ENCODE results near the gene PER3.

- TF ChIP-seq, protein P1, sequence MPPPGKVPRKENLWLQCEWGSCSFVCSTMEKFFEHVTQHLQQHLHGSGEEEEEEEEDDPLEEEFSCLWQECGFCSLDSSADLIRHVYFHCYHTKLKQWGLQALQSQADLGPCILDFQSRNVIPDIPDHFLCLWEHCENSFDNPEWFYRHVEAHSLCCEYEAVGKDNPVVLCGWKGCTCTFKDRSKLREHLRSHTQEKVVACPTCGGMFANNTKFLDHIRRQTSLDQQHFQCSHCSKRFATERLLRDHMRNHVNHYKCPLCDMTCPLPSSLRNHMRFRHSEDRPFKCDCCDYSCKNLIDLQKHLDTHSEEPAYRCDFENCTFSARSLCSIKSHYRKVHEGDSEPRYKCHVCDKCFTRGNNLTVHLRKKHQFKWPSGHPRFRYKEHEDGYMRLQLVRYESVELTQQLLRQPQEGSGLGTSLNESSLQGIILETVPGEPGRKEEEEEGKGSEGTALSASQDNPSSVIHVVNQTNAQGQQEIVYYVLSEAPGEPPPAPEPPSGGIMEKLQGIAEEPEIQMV (tag; conservative IDR thresholded peaks at IDR 0.05; ENCODE audit: low read depth): no peak
- TF ChIP-seq, protein P2, sequence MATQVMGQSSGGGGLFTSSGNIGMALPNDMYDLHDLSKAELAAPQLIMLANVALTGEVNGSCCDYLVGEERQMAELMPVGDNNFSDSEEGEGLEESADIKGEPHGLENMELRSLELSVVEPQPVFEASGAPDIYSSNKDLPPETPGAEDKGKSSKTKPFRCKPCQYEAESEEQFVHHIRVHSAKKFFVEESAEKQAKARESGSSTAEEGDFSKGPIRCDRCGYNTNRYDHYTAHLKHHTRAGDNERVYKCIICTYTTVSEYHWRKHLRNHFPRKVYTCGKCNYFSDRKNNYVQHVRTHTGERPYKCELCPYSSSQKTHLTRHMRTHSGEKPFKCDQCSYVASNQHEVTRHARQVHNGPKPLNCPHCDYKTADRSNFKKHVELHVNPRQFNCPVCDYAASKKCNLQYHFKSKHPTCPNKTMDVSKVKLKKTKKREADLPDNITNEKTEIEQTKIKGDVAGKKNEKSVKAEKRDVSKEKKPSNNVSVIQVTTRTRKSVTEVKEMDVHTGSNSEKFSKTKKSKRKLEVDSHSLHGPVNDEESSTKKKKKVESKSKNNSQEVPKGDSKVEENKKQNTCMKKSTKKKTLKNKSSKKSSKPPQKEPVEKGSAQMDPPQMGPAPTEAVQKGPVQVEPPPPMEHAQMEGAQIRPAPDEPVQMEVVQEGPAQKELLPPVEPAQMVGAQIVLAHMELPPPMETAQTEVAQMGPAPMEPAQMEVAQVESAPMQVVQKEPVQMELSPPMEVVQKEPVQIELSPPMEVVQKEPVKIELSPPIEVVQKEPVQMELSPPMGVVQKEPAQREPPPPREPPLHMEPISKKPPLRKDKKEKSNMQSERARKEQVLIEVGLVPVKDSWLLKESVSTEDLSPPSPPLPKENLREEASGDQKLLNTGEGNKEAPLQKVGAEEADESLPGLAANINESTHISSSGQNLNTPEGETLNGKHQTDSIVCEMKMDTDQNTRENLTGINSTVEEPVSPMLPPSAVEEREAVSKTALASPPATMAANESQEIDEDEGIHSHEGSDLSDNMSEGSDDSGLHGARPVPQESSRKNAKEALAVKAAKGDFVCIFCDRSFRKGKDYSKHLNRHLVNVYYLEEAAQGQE (IDR thresholded peaks at IDR 0.05; ENCODE audit: borderline replicate concordance): no peak
- TF ChIP-seq, protein P2 (CRISPR knock-in tag; IDR thresholded peaks at IDR 0.05; ENCODE audit: low read depth): no peak
- TF ChIP-seq TAF7 (tag; IDR thresholded peaks at IDR 0.05): no peak
- no peak for TF ChIP-seq JUNB (CRISPR knock-in tag; conservative IDR thresholded peaks at IDR 0.05)
- TF ChIP-seq, protein P3, sequence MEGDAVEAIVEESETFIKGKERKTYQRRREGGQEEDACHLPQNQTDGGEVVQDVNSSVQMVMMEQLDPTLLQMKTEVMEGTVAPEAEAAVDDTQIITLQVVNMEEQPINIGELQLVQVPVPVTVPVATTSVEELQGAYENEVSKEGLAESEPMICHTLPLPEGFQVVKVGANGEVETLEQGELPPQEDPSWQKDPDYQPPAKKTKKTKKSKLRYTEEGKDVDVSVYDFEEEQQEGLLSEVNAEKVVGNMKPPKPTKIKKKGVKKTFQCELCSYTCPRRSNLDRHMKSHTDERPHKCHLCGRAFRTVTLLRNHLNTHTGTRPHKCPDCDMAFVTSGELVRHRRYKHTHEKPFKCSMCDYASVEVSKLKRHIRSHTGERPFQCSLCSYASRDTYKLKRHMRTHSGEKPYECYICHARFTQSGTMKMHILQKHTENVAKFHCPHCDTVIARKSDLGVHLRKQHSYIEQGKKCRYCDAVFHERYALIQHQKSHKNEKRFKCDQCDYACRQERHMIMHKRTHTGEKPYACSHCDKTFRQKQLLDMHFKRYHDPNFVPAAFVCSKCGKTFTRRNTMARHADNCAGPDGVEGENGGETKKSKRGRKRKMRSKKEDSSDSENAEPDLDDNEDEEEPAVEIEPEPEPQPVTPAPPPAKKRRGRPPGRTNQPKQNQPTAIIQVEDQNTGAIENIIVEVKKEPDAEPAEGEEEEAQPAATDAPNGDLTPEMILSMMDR (IDR thresholded peaks at IDR 0.05 in 2 of 3, conservative IDR thresholded peaks at IDR 0.05 in 1 of 3; ENCODE audit: insufficient read depth in 2 of 3, low read depth in 1 of 3, low read length in 3 of 3): no peak
- TF ChIP-seq BCL6 (CRISPR knock-in tag; IDR thresholded peaks at IDR 0.05): no peak
- TF ChIP-seq MAFF (IDR thresholded peaks at IDR 0.05; ENCODE audit: low read length): no peak
Observed at GRCh38 chr1:7771823-7772299, 12.2 kb upstream of the PER3 start.

Data from K562 (cell line).